H1 (cell line): ENCODE measurements around the gene C12orf42. TPM values are rescaled to one million over a fixed set of nuclear protein-coding genes. Genes with fewer than 3 reads are reported as not detected.

Experiments used
- CTCF ChIA-PET: fragments of 300-600 bp; sonication (Branson Sonifier 250); formaldehyde crosslinking; loops from one replicate; lab custom pipeline; 2021; ENCODE audit not compliant: partially characterized antibody; lab: Charles Lee
- POLR2A ChIA-PET: fragments of 300-600 bp; sonication (Branson Sonifier 250); formaldehyde crosslinking; loops from one replicate; lab custom pipeline; 2021; ENCODE audit warnings: inconsistent platforms; ENCODE audit not compliant: partially characterized antibody; lab: Charles Lee
- DNase-seq, 2 experiments: peaks; one replicate each; pipeline versions ENCODE4 v3.0.0 to v3.0.0-alpha.2; 2010 to 2022; ENCODE audit warnings: low spot score in 2 of 2, low read depth in 1 of 2, mixed read lengths in 1 of 2
- FAIRE-seq: peaks from 2 replicates; lab custom pipeline; 2011; peaks lifted over from hg19 to GRCh38; lab: Jason Lieb, UNC
- H2AFZ ChIP-seq: 2 replicates; pipeline ENCODE4 v1.8.1; 2012; ENCODE audit warnings: low read length, inconsistent platforms
- H2AK5ac ChIP-seq: 2 replicates; pipeline ENCODE4 v1.6.1; 2013; ENCODE audit warnings: low read depth, low read length
- H2BK120ac ChIP-seq: replicated peaks from 2 replicates; pipeline ENCODE3; 2013; ENCODE audit warnings: low read depth, low read length, inconsistent platforms
- H2BK12ac ChIP-seq: 2 replicates; pipeline ENCODE4 v1.6.1; 2013; ENCODE audit warnings: low read depth, low read length
- H2BK15ac ChIP-seq: 2 replicates; pipeline ENCODE4 v1.6.1; 2013; ENCODE audit warnings: low read length
- H2BK20ac ChIP-seq: 2 replicates; pipeline ENCODE4 v1.6.1; 2013; ENCODE audit warnings: low read length
- H2BK5ac ChIP-seq: 2 replicates; pipeline ENCODE4 v1.6.1; 2013; ENCODE audit warnings: low read depth, low read length
- H3K14ac ChIP-seq: 2 replicates; pipeline ENCODE4 v1.6.1; 2013; ENCODE audit warnings: inconsistent platforms; ENCODE audit not compliant: insufficient read length
- H3K18ac ChIP-seq: 2 replicates; pipeline ENCODE4 v1.6.1; 2013; ENCODE audit warnings: low read length; ENCODE audit errors: extremely low read depth
- H3K23ac ChIP-seq: 2 replicates; pipeline ENCODE4 v1.6.1; 2013; ENCODE audit warnings: inconsistent platforms; ENCODE audit not compliant: insufficient read length
- H3K23me2 ChIP-seq: 2 replicates; pipeline ENCODE4 v1.6.1; 2013; ENCODE audit warnings: low read depth, low read length
- H3K27ac ChIP-seq: 2 replicates; pipeline ENCODE4 v1.6.1; 2011; ENCODE audit warnings: low read depth, low read length, inconsistent platforms
- H3K27me3 ChIP-seq, 4 experiments: replicated peaks in 1 of 4; 1 replicate in 1 of 4; 2 replicates in 3 of 4; pipeline versions ENCODE4 v1.6.1 to v1.8.1; 2011 to 2013; ENCODE audit warnings: low read length in 3 of 4, mild to moderate bottlenecking in 3 of 4, inconsistent platforms in 2 of 4, mixed read lengths in 2 of 4, moderate library complexity in 1 of 4; ENCODE audit not compliant: control insufficient read depth in 3 of 4, insufficient read depth in 3 of 4; ENCODE audit errors: extremely low read depth in 1 of 4
- H3K36me3 ChIP-seq, 4 experiments: 2 replicates each; pipeline versions ENCODE4 v1.6.1 to v1.8.1; 2011 to 2013; ENCODE audit warnings: mild to moderate bottlenecking in 4 of 4, low read length in 3 of 4, moderate library complexity in 2 of 4, control low read depth in 1 of 4, inconsistent platforms in 1 of 4; ENCODE audit not compliant: insufficient read depth in 4 of 4, control insufficient read depth in 2 of 4
- H3K4ac ChIP-seq: replicated peaks from 2 replicates; pipeline ENCODE3; 2013; ENCODE audit warnings: low read length, low read depth, mixed read lengths, inconsistent platforms; ENCODE audit not compliant: insufficient read length
- H3K4me1 ChIP-seq, 4 experiments: replicated peaks in 1 of 4; 1 replicate in 1 of 4; 2 replicates in 3 of 4; pipeline versions ENCODE4 v1.6.1 to v1.8.1; 2011 to 2013; ENCODE audit warnings: low read length in 3 of 4, inconsistent platforms in 2 of 4, mixed read lengths in 1 of 4; ENCODE audit not compliant: insufficient read depth in 4 of 4, control insufficient read depth in 3 of 4
- H3K4me2 ChIP-seq, 2 experiments: 2 replicates each; pipeline versions ENCODE4 v1.6.1 to v1.8.1; 2011 to 2013; ENCODE audit warnings: low read depth in 2 of 2, low read length in 2 of 2, control low read depth in 1 of 2, inconsistent platforms in 1 of 2, mild to moderate bottlenecking in 1 of 2; ENCODE audit not compliant: insufficient read depth in 1 of 2
- H3K4me3 ChIP-seq, 4 experiments: fragments of 200-600, 300-600 bp in 1 of 4; sonication (generic), shearing (Covaris generic), sonication (Bioruptor Twin) in 1 of 4; 2 replicates each; pipeline versions ENCODE4 v1.5.1 to v1.8.1; 2011 to 2016; ENCODE audit warnings: low read length in 4 of 4, low read depth in 3 of 4, control low read depth in 2 of 4, inconsistent platforms in 2 of 4, mild to moderate bottlenecking in 2 of 4, mixed read lengths in 1 of 4, moderate library complexity in 1 of 4; ENCODE audit not compliant: insufficient read depth in 2 of 4; ENCODE audit errors: extremely low read depth in 1 of 4
- H3K56ac ChIP-seq: replicated peaks from 2 replicates; pipeline ENCODE3; 2013; ENCODE audit warnings: low read depth, mild to moderate bottlenecking, mixed read lengths, low read length, inconsistent platforms; ENCODE audit not compliant: insufficient read length
- H3K79me1 ChIP-seq: 2 replicates; pipeline ENCODE4 v1.6.1; 2013; ENCODE audit warnings: low read depth, low read length, control low read depth
- H3K79me2 ChIP-seq, 2 experiments: 2 replicates each; pipeline versions ENCODE4 v1.6.1 to v1.8.1; 2012 to 2013; ENCODE audit warnings: low read length in 2 of 2, mild to moderate bottlenecking in 2 of 2, inconsistent platforms in 1 of 2; ENCODE audit not compliant: insufficient read depth in 2 of 2, control insufficient read depth in 1 of 2
- H3K9ac ChIP-seq, 4 experiments: replicated peaks in 1 of 4; 1 replicate in 1 of 4; 2 replicates in 3 of 4; pipeline versions ENCODE4 v1.6.1 to v1.8.1; 2011 to 2013; ENCODE audit warnings: low read depth in 3 of 4, low read length in 3 of 4, control low read depth in 2 of 4, mild to moderate bottlenecking in 2 of 4, moderate library complexity in 2 of 4, inconsistent platforms in 1 of 4; ENCODE audit errors: extremely low read depth in 1 of 4
- H3K9me3 ChIP-seq, 2 experiments: 2 replicates each; pipeline versions ENCODE4 v1.6.1 to v1.8.1; 2012 to 2013; ENCODE audit warnings: mild to moderate bottlenecking in 2 of 2, moderate library complexity in 2 of 2, control low read depth in 1 of 2, inconsistent platforms in 1 of 2, low read depth in 1 of 2, low read length in 1 of 2, mixed read lengths in 1 of 2; ENCODE audit not compliant: insufficient read depth in 2 of 2
- H4K20me1 ChIP-seq, 2 experiments: replicated peaks in 1 of 2; 2 replicates each; pipeline versions ENCODE3 to v1.8.1; 2011 to 2013; ENCODE audit warnings: inconsistent platforms in 2 of 2, low read length in 2 of 2, mild to moderate bottlenecking in 1 of 2; ENCODE audit not compliant: insufficient read depth in 2 of 2, control insufficient read depth in 1 of 2
- H4K5ac ChIP-seq: 2 replicates; pipeline ENCODE4 v1.6.1; 2013; ENCODE audit warnings: low read length, low read depth, mixed read lengths, inconsistent platforms; ENCODE audit not compliant: insufficient read length
- H4K8ac ChIP-seq: 2 replicates; pipeline ENCODE4 v1.8.0; 2013; ENCODE audit warnings: mild to moderate bottlenecking, moderate library complexity, low read length, inconsistent platforms; ENCODE audit not compliant: insufficient read depth; ENCODE audit errors: extremely low read depth
- H4K91ac ChIP-seq: replicated peaks from 2 replicates; pipeline ENCODE3; 2013; ENCODE audit warnings: low read length, mixed read lengths, inconsistent platforms; ENCODE audit not compliant: insufficient read length
- ASH2L ChIP-seq: fragments of 200-600, 300-600 bp; sonication (generic); IDR thresholded peaks from one replicate; pipeline ENCODE4 v1.7.1; 2017; ENCODE audit warnings: low read length
- CBX8 ChIP-seq: fragments of 300-800, 300-1000 bp; sonication (generic); IDR thresholded peaks from 2 replicates; pipeline ENCODE4 v1.7.1; 2016; ENCODE audit warnings: low read depth, low read length, borderline replicate concordance
- EZH2 ChIP-seq: fragments of 200-600 bp; sonication (generic); IDR thresholded peaks from 2 replicates; pipeline ENCODE4 v1.7.1; 2012; ENCODE audit warnings: low read depth, mild to moderate bottlenecking, moderate library complexity, low read length, inconsistent platforms; ENCODE audit not compliant: severe bottlenecking
- RBBP5 ChIP-seq: IDR thresholded peaks from 2 replicates; pipeline ENCODE4 v1.7.1; 2012; ENCODE audit warnings: low read depth, mild to moderate bottlenecking, inconsistent platforms, low read length, moderate library complexity, borderline replicate concordance
- RFX5 ChIP-seq: IDR thresholded peaks from 2 replicates; pipeline ENCODE4 v1.6.1; 2011; ENCODE audit warnings: low read depth, low read length, improper control_type of control experiment, borderline replicate concordance
- SAP30 ChIP-seq: fragments of 300-600 bp; sonication (generic); IDR thresholded peaks from 2 replicates; pipeline ENCODE4 v1.7.1; 2012; ENCODE audit warnings: low read length, moderate library complexity, mild to moderate bottlenecking, inconsistent platforms; ENCODE audit not compliant: insufficient read depth, insufficient replicate concordance
- USF2 ChIP-seq: IDR thresholded peaks from 2 replicates; pipeline ENCODE4 v1.6.1; 2011; ENCODE audit warnings: low read length, improper control_type of control experiment
- WGBS, 2 experiments: shearing (Covaris generic) in 1 of 2; methylation state at CpG; one replicate each; pipeline versions ENCODE4 v1.1.6 to v1.1.7; 2013 to 2015; ENCODE audit warnings: low lambda C conversion rate in 2 of 2, mixed read lengths in 2 of 2, inconsistent platforms in 1 of 2, low coverage in 1 of 2, missing lambda C conversion rate in 1 of 2; ENCODE audit not compliant: insufficient replicate concordance in 2 of 2, insufficient coverage in 1 of 2, insufficient read length in 1 of 2; ENCODE audit errors: extremely low coverage in 1 of 2, missing lambda C conversion rate in 1 of 2; 5-methylcytosine and 5-hydroxymethylcytosine counted together
- polyA plus RNA-seq, 7 experiments: library from polyadenylated mRNA; depleted of rRNA in 3 of 7; stranded (reverse) in 5 of 7; unstranded in 2 of 7; fragments of >200 nt in 5 of 7; fragments of 200-250 nt in 2 of 7; gene quantifications; 1 replicate in 5 of 7; 2 replicates in 1 of 7; 4 replicates in 1 of 7; pipeline versions ENCODE4 v1.2.1 to v1.2.3, GENCODE V29; 2011 to 2013; ENCODE audit warnings: missing spikeins in 2 of 7, mixed read lengths in 2 of 7
- total RNA-seq: library from RNA; stranded (reverse); fragmentation: NEBNext Ultra II Directional; extraction: Animal tissue kit (Norgen Biotek cat#: 25700); gene quantifications from 2 replicates; pipeline ENCODE4 v1.2.1, GENCODE V29; 2021

The C12orf42 gene
- total and polyA plus RNA-seq, 2 of the 8 experiments (the other 6 are each of a cell fraction or from before 2014, with no cell fraction given): 0.05 TPM; not detected in 1

- Histone ChIP-seq H2AFZ (no peak overlapping the region), H3K14ac (no peak overlapping the region), H4K5ac (no peak overlapping the region), H3K27me3 (no peaks in the 10 kb centered on the region), H3K79me2 (no peaks in the 10 kb centered on the region), H2BK5ac (no peak overlapping the region), H2BK12ac (no peak overlapping the region), H2BK20ac (no peak overlapping the region), H3K23ac (no peak overlapping the region), H3K23me2 (no peaks in the 10 kb centered on the region), H4K8ac (no peak overlapping the region), H3K4ac (no peak overlapping the region), H3K36me3 (no peaks in the 10 kb centered on the region), H4K91ac (no peak overlapping the region), H3K27ac (no peak overlapping the region), H3K56ac (no peak overlapping the region), H3K9me3 (no peaks in the 10 kb centered on the region), H3K79me1 (no peaks in the 10 kb centered on the region), H3K18ac (no peak overlapping the region), H3K4me2 (no peak overlapping the region), H2BK15ac (no peak overlapping the region), H3K4me1 (no peaks in the 10 kb centered on the region), H2AK5ac (no peak overlapping the region), H2BK120ac (no peak overlapping the region), H3K4me3 (no peak overlapping the region), H4K20me1 (no peaks in the 10 kb centered on the region), H3K9ac (no peak overlapping the region)
- 81% methylated on average over 9 of the region's 9 CpGs; no CpG with 5 or more reads in 1 of the 2 experiments for WGBS, 2 experiments
- FAIRE-seq: no peak
- ChIA-PET CTCF (interaction anchor here (0.6 to 4.2 kb wide), 16 partner anchors 7 to 557 kb away, joined by 3 to 25 read pairs (median 4); partner anchors contain the start of gene C12orf42), POLR2A (no interaction called here)
- DNase-seq: no peak
- no peak for TF ChIP-seq RFX5
- no peak for TF ChIP-seq CBX8
- no peak for TF ChIP-seq EZH2
- TF ChIP-seq ASH2L: no peak
- no peak for TF ChIP-seq RBBP5
- TF ChIP-seq SAP30: no peak
- TF ChIP-seq USF2: no peak
These were observed 9.8 kb upstream of the C12orf42 start for GRCh38 chr12:103505371-103506236.
